Activated naive CD4-positive, alpha-beta T cell treated with anti-CD3 and anti-CD28 coated beads, Interleukin-2, amount 10 ng/mL, durations not matched to agents 7 days and 5 days (primary cell): ENCODE results near the gene STXBP6.
A peak's percentile ranks its signal among the peaks of the same experiment; 100 is the strongest.

ENCODE experiments used
- CTCF ChIA-PET: fragments of 350-600 bp; sonication (Branson Sonifier 250); formaldehyde crosslinking; loops from one replicate; lab custom pipeline; 2021; ENCODE audit warnings: antibody characterized with exemption; lab: Charles Lee
- DNase-seq: peaks from one replicate; pipeline ENCODE4 v3.0.0-alpha.2; 2020
- H3K27ac Mint-ChIP-seq: one replicate; pipeline ENCODE4 v1.8.0; 2021; ENCODE audit warnings: mild to moderate bottlenecking, moderate library complexity, mixed read lengths
- H3K27me3 Mint-ChIP-seq: one replicate; pipeline ENCODE4 v1.8.0; 2021; ENCODE audit warnings: mild to moderate bottlenecking, mixed read lengths
- H3K36me3 Mint-ChIP-seq: one replicate; pipeline ENCODE4 v1.8.0; 2021; ENCODE audit warnings: mixed read lengths
- H3K4me1 Mint-ChIP-seq: one replicate; pipeline ENCODE4 v1.8.0; 2021; ENCODE audit warnings: mixed read lengths
- H3K4me3 Mint-ChIP-seq: one replicate; pipeline ENCODE4 v1.8.0; 2021; ENCODE audit warnings: mild to moderate bottlenecking, moderate library complexity, mixed read lengths
- H3K9me3 Mint-ChIP-seq: one replicate; pipeline ENCODE4 v1.8.0; 2021; ENCODE audit warnings: mixed read lengths

STXBP6 gene

DNA sequence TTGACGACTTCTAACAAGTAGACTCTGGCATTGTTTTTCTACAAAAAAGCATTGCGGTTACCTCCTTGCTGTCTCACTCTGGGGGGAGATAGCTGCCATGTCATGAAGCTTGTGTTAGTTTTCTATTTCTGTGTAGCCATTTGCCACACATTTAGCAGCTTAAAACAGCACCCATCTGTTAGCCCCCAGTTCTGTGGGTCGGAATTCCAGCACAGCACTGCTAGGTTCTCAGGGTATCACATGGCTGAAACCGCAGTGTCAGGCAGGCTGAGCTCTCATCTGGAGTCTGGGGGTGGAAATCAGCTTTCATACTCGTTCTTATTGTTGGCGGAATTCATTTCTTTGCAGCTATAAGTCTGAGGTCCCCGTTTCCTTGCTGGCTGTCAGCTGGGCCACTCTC, 19.9 kb upstream of the STXBP6 start:
- Mint-ChIP-seq H3K27ac (no peak overlapping the region), H3K4me3 (no peak overlapping the region), H3K4me1 (no peaks in the 10 kb centered on the region), H3K27me3 (no peaks in the 10 kb centered on the region), H3K9me3 (no peaks in the 10 kb centered on the region), H3K36me3 (no peaks in the 10 kb centered on the region)
- CTCF ChIA-PET = no interaction called here
- DNase-seq = no peak

DNA sequence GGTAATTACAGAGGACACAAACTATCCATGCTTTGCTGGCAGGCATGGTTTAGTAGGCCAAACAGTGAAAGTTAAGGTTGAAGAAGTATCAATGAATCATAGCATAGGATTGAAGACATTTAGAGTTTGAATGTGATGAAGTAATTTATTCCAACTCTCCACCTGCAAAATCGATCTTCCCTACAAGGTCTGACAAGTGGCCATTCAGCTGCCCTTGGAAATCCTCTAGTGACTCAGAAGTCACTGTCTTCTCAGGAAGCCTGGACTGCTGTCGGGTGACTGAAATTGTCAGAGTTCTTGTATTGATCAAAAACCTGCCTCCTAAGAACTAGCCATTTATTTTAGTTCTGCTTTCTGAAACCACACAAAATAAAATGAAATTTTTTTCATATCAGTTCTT, 17.7 kb upstream of the STXBP6 start:
- Mint-ChIP-seq H3K36me3 (no peaks in the 10 kb centered on the region), H3K4me1 (no peaks in the 10 kb centered on the region), H3K9me3 (no peaks in the 10 kb centered on the region), H3K27me3 (no peaks in the 10 kb centered on the region), H3K27ac (no peak overlapping the region), H3K4me3 (no peak overlapping the region)
- CTCF ChIA-PET = no interaction called here
- DNase-seq = no peak

DNA sequence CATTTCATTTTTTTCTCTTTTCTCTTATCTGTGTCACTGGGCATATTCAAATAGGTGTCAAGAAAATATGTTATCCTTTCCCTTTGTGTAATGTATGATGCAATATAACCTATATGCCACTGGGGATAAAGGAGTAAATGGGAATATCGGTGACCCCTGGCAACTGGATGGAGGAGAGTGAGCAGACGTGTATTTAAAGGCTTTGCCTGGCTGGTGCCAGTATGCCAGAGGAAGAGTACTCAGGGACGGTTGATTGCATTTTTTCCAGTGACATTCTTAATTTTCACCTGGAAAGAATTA, 12.0 kb upstream of the STXBP6 start:
- no peak for DNase-seq
- H3K27me3 Mint-ChIP-seq = peaks cover 7% of the 10 kb centered on the region
- no peaks in the 10 kb centered on the region for H3K36me3 Mint-ChIP-seq
- no peaks in the 10 kb centered on the region for H3K4me1 Mint-ChIP-seq
- CTCF ChIA-PET = no interaction called here
- no peak overlapping the region for H3K4me3 Mint-ChIP-seq
- no peak overlapping the region for H3K27ac Mint-ChIP-seq
- H3K9me3 Mint-ChIP-seq = no peaks in the 10 kb centered on the region

DNA sequence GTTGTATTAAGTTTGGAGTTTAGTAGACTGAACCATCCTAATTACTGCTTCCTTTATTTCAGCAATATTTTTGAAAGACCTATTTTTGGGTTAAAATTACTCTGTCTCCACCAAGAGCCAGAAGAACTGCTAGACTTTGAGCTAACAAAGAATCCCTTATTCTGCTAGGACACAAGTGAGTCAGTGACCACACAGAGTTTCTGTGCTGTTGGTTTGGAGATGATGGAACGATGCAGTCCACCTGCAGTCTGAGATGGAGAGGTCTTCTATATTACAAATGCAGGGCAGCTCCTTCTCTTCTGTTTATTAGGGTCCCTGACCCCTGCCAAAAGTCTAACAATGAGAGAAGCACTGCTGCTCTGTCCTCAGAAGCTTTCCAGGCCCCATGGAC, 6.7 kb upstream of the STXBP6 start:
- Mint-ChIP-seq H3K27ac (no peak overlapping the region), H3K4me3 (no peak overlapping the region), H3K9me3 (no peaks in the 10 kb centered on the region), H3K27me3 (peaks cover 15% of the 10 kb centered on the region), H3K36me3 (no peaks in the 10 kb centered on the region), H3K4me1 (no peaks in the 10 kb centered on the region)
- DNase-seq = no peak
- CTCF ChIA-PET = no interaction called here

DNA sequence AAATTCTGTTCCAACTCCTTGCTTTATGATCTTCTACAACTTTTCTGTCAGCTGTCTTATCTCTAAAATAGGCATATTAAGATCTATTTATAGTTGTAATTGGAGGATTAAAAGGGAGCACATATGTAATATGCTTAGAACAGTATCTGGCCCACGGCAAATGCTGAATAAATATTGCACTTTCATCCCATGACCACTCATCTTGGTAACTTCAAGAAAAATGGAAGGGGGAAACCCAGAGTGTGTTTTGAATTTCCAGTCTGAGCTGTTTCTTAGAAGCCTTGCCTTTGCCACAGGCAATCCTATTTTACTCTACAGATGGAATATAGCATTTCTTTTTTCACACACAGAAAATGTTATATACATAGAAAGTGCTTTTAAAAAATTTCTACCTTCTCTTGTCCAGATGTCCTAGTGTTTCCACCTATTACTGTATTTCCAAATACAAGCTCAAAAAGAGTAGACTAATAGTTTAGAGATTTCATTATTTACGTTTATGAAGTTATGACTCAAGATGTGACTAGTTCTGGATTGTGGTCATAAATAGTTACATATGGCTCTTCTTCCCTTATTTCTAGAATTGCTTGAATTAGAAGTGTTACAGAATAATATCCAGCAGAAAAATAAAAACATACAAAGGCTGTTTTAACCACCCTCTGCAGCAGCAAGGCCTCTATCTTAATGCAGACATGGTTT, 6.2 kb upstream of the STXBP6 start:
- H3K4me1 Mint-ChIP-seq = no peaks in the 10 kb centered on the region
- H3K36me3 Mint-ChIP-seq = no peaks in the 10 kb centered on the region
- H3K9me3 Mint-ChIP-seq = no peaks in the 10 kb centered on the region
- H3K27me3 Mint-ChIP-seq = peaks cover 17% of the 10 kb centered on the region
- no peak for DNase-seq
- CTCF ChIA-PET = no interaction called here
- no peak overlapping the region for H3K27ac Mint-ChIP-seq
- H3K4me3 Mint-ChIP-seq = no peak overlapping the region

DNA sequence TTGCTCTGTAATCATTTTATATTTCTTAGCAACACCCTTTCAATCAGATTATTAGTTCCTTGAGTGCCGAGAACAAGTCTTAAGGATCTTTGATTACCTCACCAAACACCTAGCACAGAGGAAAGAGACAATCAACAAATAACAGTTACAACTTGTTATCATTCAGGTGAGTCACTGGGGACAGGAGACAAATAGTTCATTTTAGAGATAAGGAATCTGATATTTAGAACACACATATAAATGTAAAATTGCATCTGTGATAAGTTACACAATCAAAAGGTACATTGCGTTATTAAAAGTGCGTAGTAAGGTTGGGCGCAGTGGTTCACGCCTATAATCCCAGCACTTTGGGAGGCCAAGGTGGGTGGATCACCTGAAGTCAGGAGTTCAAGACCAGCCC, 5.1 kb upstream of the STXBP6 start:
- H3K27me3 Mint-ChIP-seq = peaks cover 25% of the 10 kb centered on the region

DNA sequence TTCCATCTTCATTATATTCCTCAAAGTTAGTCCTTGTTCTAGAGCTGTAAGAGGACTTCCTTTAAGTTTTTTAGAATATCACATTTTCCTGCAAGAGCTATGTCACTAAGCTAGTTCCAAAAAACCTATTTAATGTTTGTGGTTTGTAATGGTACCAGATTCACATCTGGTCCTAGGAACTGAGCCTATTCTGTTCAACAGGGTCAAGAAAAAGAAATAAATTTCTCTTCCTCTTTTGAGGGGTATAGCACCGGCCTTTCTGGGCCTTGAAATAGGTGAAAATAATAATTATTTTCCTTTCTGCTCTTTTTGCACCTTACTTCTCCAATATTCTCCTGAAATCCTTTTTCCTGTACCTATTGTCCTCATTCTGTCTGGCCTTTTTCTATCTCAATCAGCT, 3.6 kb upstream of the STXBP6 start:
- DNase-seq = no peak
- Mint-ChIP-seq H3K4me1 (peaks cover 8% of the 10 kb centered on the region), H3K36me3 (no peaks in the 10 kb centered on the region), H3K27ac (no peak overlapping the region), H3K9me3 (no peaks in the 10 kb centered on the region), H3K27me3 (peaks cover 39% of the 10 kb centered on the region), H3K4me3 (no peak overlapping the region)
- CTCF ChIA-PET = no interaction called here

More for the DNA sequence above, 5.1 kb upstream of the STXBP6 start:
- DNase-seq = no peak
- Mint-ChIP-seq H3K9me3 (no peaks in the 10 kb centered on the region), H3K27ac (peak overlapping the region; percentile 4), H3K36me3 (no peaks in the 10 kb centered on the region), H3K4me1 (peaks cover 5% of the 10 kb centered on the region), H3K4me3 (no peak overlapping the region)
- CTCF ChIA-PET = no interaction called here

DNA sequence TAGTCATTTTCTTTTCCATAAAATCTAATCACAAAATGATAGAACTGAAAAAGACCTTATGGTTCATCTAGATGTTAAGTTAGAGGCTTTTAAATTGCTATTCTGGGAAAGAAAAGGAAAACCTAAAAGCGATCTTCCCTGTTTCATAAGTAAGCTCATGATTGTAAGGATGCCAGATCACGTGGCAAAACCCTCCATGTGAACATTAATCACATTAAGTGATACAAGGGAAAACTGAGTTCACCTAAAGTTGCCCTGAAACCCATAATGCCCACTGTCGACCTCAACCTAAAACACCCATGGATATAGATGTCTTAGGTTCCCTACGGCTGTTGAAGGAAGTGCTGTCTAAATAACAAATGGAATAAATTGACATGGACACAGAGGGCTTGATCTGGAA, 3.0 kb upstream of the STXBP6 start:
- no peaks in the 10 kb centered on the region for H3K9me3 Mint-ChIP-seq

DNA sequence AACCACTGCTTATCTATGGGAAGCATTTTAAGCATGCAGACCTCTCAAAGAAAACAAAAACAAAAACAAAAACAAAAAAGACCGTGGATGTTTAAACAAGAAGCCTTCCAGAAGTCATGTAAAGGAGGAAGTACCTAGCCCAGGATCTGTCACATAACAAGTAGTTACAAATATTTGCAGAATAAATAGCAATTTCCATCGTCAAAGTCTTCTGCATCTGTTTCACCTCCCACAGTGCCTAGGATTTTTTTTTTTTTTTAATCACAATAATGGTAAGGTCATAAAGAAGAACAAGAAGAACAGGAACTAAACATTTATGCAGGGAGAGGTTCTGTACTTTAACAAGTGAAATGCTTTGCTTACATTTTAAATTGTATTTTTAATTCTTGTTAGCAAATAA, 2.4 kb upstream of the STXBP6 start:
- H3K9me3 Mint-ChIP-seq = no peaks in the 10 kb centered on the region
- no peak overlapping the region for H3K4me3 Mint-ChIP-seq
- H3K27me3 Mint-ChIP-seq = peaks cover 51% of the 10 kb centered on the region
- H3K36me3 Mint-ChIP-seq = no peaks in the 10 kb centered on the region
- CTCF ChIA-PET = no interaction called here
- H3K27ac Mint-ChIP-seq = no peak overlapping the region
- no peak for DNase-seq
- peaks cover 8% of the 10 kb centered on the region for H3K4me1 Mint-ChIP-seq

More for the DNA sequence above, 3.0 kb upstream of the STXBP6 start:
- DNase-seq = no peak
- peaks cover 46% of the 10 kb centered on the region for H3K27me3 Mint-ChIP-seq
- CTCF ChIA-PET = no interaction called here
- no peak overlapping the region for H3K27ac Mint-ChIP-seq
- H3K36me3 Mint-ChIP-seq = no peaks in the 10 kb centered on the region
- peaks cover 8% of the 10 kb centered on the region for H3K4me1 Mint-ChIP-seq
- H3K4me3 Mint-ChIP-seq = no peak overlapping the region

DNA sequence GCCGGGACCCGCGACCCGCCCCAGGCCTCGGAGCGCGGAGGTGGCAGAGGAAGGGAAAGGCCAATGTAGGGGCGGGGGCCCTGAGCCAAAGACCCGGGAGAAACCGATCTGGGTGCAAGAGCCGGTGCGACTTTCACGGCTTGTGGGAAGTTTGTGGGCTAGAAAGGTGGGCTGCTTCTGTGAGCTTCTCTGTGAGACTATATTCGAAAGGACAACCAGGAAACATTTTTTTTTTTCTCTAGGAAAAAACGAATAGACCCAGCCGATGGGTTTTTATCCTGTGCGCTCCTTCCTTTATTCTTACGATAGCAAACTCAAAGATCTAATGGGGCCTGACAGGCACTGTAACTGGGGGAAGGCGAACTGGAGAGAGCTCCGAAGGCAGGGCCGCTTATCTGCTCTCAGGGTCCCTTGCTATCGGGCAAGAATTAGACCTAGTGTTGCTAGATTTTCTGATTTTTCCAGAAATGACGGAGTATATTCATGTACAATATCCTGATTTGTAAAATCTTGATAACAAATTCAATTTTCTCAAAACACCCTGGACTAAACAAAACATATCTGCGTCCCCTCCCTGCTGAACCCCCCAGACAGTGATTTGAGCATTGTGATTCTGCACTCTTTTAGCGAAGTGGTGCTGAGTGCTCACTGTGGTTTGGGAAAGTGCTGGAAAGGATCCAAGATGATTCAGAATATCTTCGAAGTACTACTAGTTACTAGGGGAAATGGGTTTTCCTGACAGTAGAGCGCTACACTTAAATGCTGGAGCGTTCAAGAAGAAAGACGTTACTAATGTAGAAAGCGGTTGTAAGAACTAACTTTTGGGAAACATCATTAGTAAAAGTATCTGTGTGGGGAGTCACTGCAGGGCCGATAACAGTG, 563 bp upstream of the STXBP6 start:
- Mint-ChIP-seq H3K27ac (no peak overlapping the region), H3K27me3 (peaks cover 53% of the 10 kb centered on the region), H3K9me3 (no peaks in the 10 kb centered on the region), H3K36me3 (no peaks in the 10 kb centered on the region), H3K4me1 (peaks cover 8% of the 10 kb centered on the region), H3K4me3 (no peak overlapping the region)
- DNase-seq = no peak
- CTCF ChIA-PET = no interaction called here

DNA sequence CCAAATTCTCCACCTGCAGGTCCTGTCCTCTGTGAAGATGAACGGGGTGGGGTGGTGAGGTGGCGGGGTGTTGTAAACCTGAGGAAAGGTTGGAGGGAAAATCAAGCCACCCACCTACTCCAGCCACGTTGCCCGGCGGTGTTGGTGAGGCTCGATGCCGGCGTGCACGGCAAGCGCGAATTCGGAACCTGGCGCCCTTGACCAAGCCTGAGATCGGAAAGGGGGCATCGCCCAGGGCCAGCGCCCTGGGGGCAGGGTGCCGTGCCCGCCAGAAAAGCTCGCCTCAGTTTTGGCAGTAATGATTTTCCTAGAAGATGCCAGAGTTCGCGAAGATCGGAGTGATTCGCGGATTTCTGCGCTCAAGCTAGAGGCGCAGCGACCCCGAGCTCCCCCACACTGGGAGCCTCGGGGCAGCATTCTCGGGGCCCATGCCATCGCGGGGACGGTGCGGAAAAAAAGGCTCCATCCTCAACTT, 817 bp downstream of the STXBP6 start:
- Mint-ChIP-seq H3K27me3 (peaks cover 53% of the 10 kb centered on the region), H3K4me1 (peaks cover 8% of the 10 kb centered on the region)
- CTCF ChIA-PET = no interaction called here

DNA sequence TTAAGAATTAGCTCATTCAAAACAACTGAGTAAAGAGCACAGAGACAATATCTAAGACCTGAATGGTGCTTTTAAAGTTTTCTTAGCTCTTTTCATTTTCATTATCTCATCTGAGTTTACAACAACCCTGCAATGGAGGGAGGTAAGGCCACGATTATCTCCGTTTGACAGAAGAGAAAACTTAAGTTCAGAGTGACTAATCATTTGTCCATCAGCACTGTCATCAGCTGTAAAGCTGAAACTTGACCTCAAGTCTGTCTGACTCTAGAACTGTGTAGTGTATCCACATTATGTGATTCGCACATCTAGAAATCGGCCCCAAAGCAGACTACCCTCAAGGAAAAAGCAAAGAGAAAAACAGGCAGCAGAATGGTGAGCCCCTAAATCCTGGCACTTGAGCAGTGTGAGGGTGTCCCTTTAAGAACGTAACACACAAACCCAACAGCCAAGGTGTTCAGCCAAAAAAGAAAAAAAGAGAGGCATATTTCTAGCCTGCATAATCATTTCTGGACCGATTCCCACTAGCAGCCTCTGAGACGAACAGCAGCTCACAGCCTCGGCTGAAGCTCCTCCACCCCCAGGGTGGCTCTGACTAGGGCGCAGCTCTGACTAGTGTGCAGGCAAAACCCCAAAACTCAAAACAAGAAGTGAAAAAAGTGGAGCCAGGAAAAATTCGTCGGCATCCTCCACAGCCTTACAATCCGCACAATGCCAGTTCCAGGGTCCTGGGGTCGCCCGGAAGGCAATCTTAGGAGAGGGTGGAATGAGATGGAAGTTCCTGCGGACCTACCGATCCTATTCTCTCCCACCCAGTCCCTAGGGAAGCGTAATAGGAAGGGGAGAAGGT, 1.6 kb downstream of the STXBP6 start:
- no peak for DNase-seq
- Mint-ChIP-seq H3K27me3 (peaks cover 53% of the 10 kb centered on the region), H3K4me3 (no peak overlapping the region), H3K9me3 (no peaks in the 10 kb centered on the region), H3K27ac (no peak overlapping the region), H3K4me1 (peaks cover 8% of the 10 kb centered on the region), H3K36me3 (no peaks in the 10 kb centered on the region)
- CTCF ChIA-PET = no interaction called here

More for the DNA sequence above, 817 bp downstream of the STXBP6 start:
- no peak for DNase-seq
- H3K4me3 Mint-ChIP-seq = no peak overlapping the region
- H3K9me3 Mint-ChIP-seq = no peaks in the 10 kb centered on the region
- no peaks in the 10 kb centered on the region for H3K36me3 Mint-ChIP-seq
- H3K27ac Mint-ChIP-seq = no peak overlapping the region

DNA sequence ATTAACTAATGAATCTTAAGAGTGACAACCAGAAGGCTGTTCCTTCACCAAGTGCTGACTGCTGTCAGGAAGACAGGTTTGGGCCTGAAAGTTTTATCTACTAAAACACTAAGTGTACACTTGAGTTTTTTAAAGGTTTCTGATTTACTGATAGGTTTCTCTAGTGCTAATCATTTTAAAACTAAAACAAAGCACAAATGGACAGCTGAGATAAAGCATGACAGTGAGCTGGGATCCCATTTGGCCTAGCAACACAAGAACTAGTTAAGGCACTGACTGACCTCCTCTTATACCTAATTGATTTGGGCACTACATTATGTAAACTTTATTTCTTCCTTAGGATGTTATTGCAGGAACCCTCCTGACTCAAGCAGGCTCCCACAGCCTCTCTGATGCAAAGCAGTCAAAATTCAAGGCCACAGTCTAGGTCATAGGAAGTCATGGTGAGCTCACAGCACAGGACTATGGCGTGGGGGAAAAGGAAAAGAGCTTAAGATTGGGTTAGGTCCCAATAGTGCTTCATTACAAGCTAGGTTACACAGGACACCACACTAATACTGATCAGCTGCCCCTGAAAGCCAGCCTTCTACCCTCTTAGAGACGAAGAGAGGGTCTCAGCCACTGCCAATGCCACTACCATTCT, 3.5 kb downstream of the STXBP6 start:
- H3K4me3 Mint-ChIP-seq = no peak overlapping the region
- no peaks in the 10 kb centered on the region for H3K9me3 Mint-ChIP-seq
- H3K27ac Mint-ChIP-seq = no peak overlapping the region
- peaks cover 42% of the 10 kb centered on the region for H3K27me3 Mint-ChIP-seq
- H3K36me3 Mint-ChIP-seq = no peaks in the 10 kb centered on the region
- CTCF ChIA-PET = no interaction called here
- H3K4me1 Mint-ChIP-seq = peaks cover 8% of the 10 kb centered on the region
- DNase-seq = no peak

DNA sequence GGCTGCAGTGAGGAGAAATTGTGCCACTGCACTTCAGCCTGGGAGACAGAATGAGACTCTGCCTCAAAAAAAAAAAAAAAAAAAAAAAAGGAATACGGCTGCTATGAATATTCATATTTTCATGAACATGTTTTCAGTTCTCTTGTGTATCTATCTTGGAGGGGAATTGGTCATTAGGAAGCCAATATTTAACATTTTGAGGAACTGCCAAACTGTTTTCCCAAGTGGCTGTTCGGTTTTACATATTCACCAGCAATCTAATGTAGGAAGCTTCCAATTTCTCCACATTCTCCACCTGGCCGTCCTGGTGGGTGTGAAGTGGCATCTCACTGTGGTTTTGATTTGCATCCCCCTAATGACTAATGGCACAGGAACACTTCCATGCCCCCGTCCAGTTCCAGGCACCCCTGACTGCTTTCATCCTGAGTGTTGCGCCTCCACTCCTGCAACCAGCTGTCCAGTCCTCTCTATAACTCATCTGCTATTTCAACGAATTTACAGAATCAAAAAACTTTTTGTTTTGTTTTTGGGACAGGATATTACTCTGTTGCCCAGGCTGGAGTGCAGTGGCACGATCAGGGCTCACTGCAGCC, 5.7 kb downstream of the STXBP6 start:
- CTCF ChIA-PET = no interaction called here
- Mint-ChIP-seq H3K9me3 (no peaks in the 10 kb centered on the region), H3K36me3 (no peaks in the 10 kb centered on the region), H3K4me1 (peaks cover 3% of the 10 kb centered on the region), H3K27me3 (peaks cover 20% of the 10 kb centered on the region), H3K4me3 (no peak overlapping the region), H3K27ac (no peak overlapping the region)
- DNase-seq = no peak
